ENCODE results near the gene PLXNB3.
"Not testable (repeated sequence)": the region's sequence is repeated elsewhere in the genome, so short reads cannot be mapped to it uniquely, and the experiment has no call there.

Gene PLXNB3

DNA sequence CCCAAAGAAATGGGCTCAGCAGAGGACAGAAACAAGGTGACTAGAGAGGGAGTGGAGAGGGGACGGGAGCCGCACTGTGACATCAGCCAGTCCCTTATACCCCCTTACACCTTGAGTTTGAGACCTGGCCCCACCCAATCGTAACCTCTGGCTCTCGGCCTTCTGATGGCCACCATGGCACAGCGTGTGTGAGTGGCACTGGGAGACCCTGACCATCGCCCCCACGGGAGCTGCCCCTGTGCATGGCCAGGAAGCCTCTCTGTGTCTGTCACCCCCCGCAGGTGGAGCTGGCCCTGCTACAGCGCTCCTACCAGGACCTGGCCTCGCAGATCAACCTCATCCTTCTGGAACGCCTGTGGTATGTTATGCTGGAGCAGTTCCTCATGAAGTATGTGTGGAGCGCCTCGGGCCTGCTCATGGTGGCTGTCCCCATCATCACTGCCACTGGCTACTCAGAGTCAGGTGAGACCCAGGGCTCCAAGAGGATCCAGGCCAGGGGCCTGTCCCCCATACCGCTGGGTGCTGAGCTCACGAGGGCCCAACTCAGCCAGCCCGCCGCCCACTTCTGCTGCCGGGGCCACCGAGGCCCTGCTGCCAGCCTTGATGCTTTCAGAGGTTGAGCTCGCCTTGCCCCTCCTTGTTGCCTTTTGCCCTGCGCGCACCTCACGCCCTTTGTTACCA, 35.0 kb upstream of the PLXNB3 start (continued):
- TF ChIP-seq ZNF280D (tag by site-specific recombination; IDR thresholded peaks at IDR 0.05), result no peak

DNA sequence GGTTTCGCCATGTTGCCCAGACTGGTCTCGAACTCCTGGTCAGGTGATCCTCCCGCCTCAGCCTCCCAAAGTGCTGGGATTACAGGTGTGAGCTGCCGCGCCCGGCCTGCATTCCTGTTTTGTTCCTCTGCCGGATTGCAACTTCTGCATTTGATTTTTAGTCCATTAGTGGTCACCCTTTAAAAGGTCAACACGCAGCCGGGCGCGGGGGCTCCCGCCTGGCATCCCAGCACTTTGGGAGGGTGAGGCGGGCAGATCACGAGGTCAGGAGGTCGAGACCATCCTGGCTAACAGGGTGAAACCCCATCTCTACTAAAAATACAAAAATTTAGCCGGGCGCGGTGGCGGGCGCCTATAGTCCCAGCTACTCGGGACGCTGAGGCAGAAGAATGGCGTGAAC, 33.9 kb upstream of the PLXNB3 start:
- CTCF ChIA-PET; H3K4me3 ChIP-seq (ENCODE audit: low read depth, low read length); POLR2A ChIA-PET; H3K9me3 ChIP-seq (ENCODE audit: control insufficient read depth, insufficient read depth, low read depth, low read length); H3K27ac ChIP-seq (ENCODE audit: extremely low read depth, low read depth, low read length); H3K4me1 ChIP-seq (ENCODE audit: control insufficient read depth, insufficient read depth, low read length): not testable (repeated sequence)
- peaks cover 0 to 19% of the 10 kb centered on the region in 2 experiments; a peak in 1 of 3 replicates for H3K36me3 ChIP-seq (ENCODE audit: control insufficient read depth in 2 of 2, insufficient read depth in 1 of 2, low read length in 2 of 2)

- Histone ChIP-seq H3K27ac (ENCODE audit: extremely low read depth, low read depth, low read length) (no peak overlapping the region), H3K4me1 (ENCODE audit: control insufficient read depth, insufficient read depth, low read length) (no peaks in the 10 kb centered on the region), H3K4me3 (ENCODE audit: low read depth, low read length) (no peak overlapping the region), H3K9me3 (ENCODE audit: control insufficient read depth, insufficient read depth, low read depth, low read length) (no peaks in the 10 kb centered on the region), H3K36me3 (ENCODE audit: control insufficient read depth in 2 of 2, insufficient read depth in 1 of 2, low read length in 2 of 2) (peaks cover 0 to 22% of the 10 kb centered on the region in 2 experiments; a peak in 1 of 3 replicates)
- ChIA-PET CTCF (interaction anchor here (0.6 to 0.8 kb wide), 2 partner anchors 20 to 764 kb away, joined by 4 to 6 read pairs; no protein-coding TSS in a partner anchor), POLR2A (no interaction called here)
- TF ChIP-seq, protein P1, sequence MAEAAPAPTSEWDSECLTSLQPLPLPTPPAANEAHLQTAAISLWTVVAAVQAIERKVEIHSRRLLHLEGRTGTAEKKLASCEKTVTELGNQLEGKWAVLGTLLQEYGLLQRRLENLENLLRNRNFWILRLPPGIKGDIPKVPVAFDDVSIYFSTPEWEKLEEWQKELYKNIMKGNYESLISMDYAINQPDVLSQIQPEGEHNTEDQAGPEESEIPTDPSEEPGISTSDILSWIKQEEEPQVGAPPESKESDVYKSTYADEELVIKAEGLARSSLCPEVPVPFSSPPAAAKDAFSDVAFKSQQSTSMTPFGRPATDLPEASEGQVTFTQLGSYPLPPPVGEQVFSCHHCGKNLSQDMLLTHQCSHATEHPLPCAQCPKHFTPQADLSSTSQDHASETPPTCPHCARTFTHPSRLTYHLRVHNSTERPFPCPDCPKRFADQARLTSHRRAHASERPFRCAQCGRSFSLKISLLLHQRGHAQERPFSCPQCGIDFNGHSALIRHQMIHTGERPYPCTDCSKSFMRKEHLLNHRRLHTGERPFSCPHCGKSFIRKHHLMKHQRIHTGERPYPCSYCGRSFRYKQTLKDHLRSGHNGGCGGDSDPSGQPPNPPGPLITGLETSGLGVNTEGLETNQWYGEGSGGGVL (tag by site-specific recombination; IDR thresholded peaks at IDR 0.05), result no peak
- peak; percentile 56; the same call in 1 of the 2 replicates for TF ChIP-seq ZNF677 (tag by site-specific recombination; IDR thresholded peaks at IDR 0.05)
- TF ChIP-seq PATZ1 (tag by site-specific recombination; IDR thresholded peaks at IDR 0.05), result no peak
- TF ChIP-seq IKZF3 (tag by site-specific recombination; IDR thresholded peaks at IDR 0.05), result no peak
- TF ChIP-seq SETDB1 (IDR thresholded peaks at IDR 0.05; ENCODE audit: insufficient read length, low read length), result peak; percentile 49
These were observed 32.8 kb upstream of the PLXNB3 start for GRCh38 chrX:153731117-153731844.

- TF ChIP-seq SCRT1 (tag by site-specific recombination; IDR thresholded peaks at IDR 0.05; ENCODE audit: borderline replicate concordance), result no peak
- CTCF ChIA-PET, result interaction anchor here (0.8 kb wide), 1 partner anchor 763 kb away, joined by 4 read pairs; no protein-coding TSS in a partner anchor
- POLR2A ChIA-PET, result no interaction called here
- Histone ChIP-seq H3K27ac (ENCODE audit: extremely low read depth, low read depth, low read length) (no peak overlapping the region), H3K4me1 (ENCODE audit: control insufficient read depth, insufficient read depth, low read length) (no peaks in the 10 kb centered on the region), H3K36me3 (ENCODE audit: control insufficient read depth in 2 of 2, insufficient read depth in 1 of 2, low read length in 2 of 2) (peaks cover 0 to 28% of the 10 kb centered on the region in 2 experiments; a peak in 1 of 3 replicates), H3K9me3 (ENCODE audit: control insufficient read depth, insufficient read depth, low read depth, low read length) (no peaks in the 10 kb centered on the region), H3K4me3 (ENCODE audit: low read depth, low read length) (no peak overlapping the region)
These were observed 32.2 kb upstream of the PLXNB3 start for GRCh38 chrX:153731845-153732215.
